ENCODE results near the gene TFF2.

TFF2 gene

DNA sequence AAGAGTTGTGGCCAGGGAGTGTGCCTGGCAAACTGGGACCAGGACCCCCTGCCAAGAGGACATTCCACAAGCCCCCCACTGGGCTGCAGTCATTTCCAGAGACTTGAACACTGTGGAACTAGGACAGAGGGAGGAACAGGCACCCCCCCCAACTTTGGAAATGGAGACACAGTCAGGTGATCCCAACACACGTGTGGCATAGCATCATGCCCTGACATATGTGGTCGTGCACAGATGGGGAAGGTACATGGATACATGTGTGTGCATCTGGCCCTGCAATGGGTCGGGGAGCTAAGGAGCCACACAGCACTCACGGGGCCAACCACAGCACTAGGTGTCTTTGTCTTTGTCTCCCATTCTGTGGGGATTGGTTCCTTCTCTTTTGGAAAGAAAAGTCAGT lies 28.9 kb downstream of the TFF2 start:
- H3K27me3 ChIP-seq (ENCODE audit: insufficient read depth, low read length) = no peaks in the 10 kb centered on the region
- no peaks in the 10 kb centered on the region for H3K36me3 ChIP-seq (ENCODE audit: insufficient read depth, low read depth, low read length)
- H3K9me3 ChIP-seq (ENCODE audit: insufficient read depth, low read depth, low read length) = no peaks in the 10 kb centered on the region
- no peak overlapping the region for H3K4me3 ChIP-seq (ENCODE audit: low read length)
- no peak overlapping the region for H3K27ac ChIP-seq (ENCODE audit: low read length)
- H3K9ac ChIP-seq (ENCODE audit: low read depth, low read length) = no peak overlapping the region
- H3K4me1 ChIP-seq (ENCODE audit: insufficient read depth, low read length) = peaks cover 3% of the 10 kb centered on the region

DNA sequence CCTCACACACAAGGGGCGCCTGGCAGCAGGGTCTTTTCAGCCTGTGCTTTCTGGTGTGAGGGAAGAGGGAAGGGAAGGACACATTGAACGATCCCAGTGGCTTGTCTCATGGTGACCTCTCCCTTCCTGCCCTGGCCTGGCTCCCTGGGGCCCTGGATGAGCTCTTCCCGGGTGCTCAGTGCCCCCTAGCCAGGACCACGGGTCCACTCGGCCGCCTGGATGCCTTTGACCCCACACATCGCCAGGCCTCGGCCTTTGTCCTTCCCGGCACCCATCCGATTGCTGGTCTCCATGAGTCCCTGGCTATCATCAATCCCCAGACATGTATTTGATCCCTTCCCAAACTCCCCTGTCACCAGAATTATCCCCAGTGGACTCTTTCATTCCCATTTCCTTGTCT lies 29.6 kb downstream of the TFF2 start:
- Histone ChIP-seq H3K9me3 (ENCODE audit: insufficient read depth, low read depth, low read length) (no peaks in the 10 kb centered on the region), H3K36me3 (ENCODE audit: insufficient read depth, low read depth, low read length) (no peaks in the 10 kb centered on the region), H3K4me3 (ENCODE audit: low read length) (no peak overlapping the region), H3K27ac (ENCODE audit: low read length) (no peak overlapping the region), H3K9ac (ENCODE audit: low read depth, low read length) (no peak overlapping the region), H3K27me3 (ENCODE audit: insufficient read depth, low read length) (no peaks in the 10 kb centered on the region), H3K4me1 (ENCODE audit: insufficient read depth, low read length) (peaks cover 3% of the 10 kb centered on the region)

DNA sequence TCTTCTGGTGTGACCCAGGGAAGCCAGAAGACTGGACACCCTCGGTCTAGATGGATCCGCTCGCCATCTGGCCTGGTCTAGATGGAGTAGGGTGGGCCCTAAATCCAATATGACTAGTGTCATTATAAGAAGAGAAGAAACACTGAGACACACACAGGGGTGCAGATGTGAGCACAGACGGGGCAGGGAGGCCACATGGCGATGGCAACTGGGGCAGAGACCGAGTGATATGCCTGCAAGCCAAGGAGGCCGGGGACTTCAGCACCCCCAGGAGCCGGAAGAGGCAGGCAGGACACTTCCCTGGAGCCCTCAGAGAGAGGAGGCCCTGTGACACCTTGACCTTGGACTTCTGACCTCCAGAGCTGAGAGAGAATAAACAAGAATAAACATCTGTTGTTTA lies 30.0 kb downstream of the TFF2 start:
- Histone ChIP-seq H3K9me3 (ENCODE audit: insufficient read depth, low read depth, low read length) (no peaks in the 10 kb centered on the region), H3K4me3 (ENCODE audit: low read length) (no peak overlapping the region), H3K27me3 (ENCODE audit: insufficient read depth, low read length) (no peaks in the 10 kb centered on the region), H3K27ac (ENCODE audit: low read length) (no peak overlapping the region), H3K9ac (ENCODE audit: low read depth, low read length) (no peak overlapping the region), H3K36me3 (ENCODE audit: insufficient read depth, low read depth, low read length) (no peaks in the 10 kb centered on the region), H3K4me1 (ENCODE audit: insufficient read depth, low read length) (peaks cover 3% of the 10 kb centered on the region)

- Histone ChIP-seq H3K27ac (ENCODE audit: low read length) (no peak overlapping the region), H3K9ac (ENCODE audit: low read depth, low read length) (no peak overlapping the region), H3K27me3 (ENCODE audit: insufficient read depth, low read length) (no peaks in the 10 kb centered on the region), H3K9me3 (ENCODE audit: insufficient read depth, low read depth, low read length) (no peaks in the 10 kb centered on the region), H3K36me3 (ENCODE audit: insufficient read depth, low read depth, low read length) (no peaks in the 10 kb centered on the region), H3K4me3 (ENCODE audit: low read length) (no peak overlapping the region), H3K4me1 (ENCODE audit: insufficient read depth, low read length) (peaks cover 3% of the 10 kb centered on the region)
Measured at GRCh38 chr21:42319851-42320572, 30.8 kb downstream of the TFF2 start.

DNA sequence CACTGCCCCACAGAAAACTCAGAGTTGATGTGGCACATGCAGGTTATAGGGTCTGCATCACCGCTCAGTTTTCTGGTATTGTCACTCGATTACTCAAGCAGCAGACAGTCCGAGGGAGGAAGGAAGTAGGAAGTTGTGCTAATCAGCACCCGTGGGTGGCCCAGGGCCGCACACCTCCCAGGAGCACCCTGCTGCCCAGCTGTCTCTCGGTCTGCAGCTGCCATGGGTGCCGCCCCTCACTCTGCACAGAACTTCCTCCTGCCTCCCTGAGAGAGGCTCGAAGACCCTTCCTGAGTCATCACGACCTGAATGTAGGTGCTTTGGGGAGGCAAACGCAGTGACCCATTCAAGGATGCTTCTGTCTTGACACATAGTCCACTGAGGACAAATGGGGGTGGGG lies 31.4 kb downstream of the TFF2 start:
- H3K4me1 ChIP-seq (ENCODE audit: insufficient read depth, low read length) = peaks cover 3% of the 10 kb centered on the region
- H3K9me3 ChIP-seq (ENCODE audit: insufficient read depth, low read depth, low read length) = no peaks in the 10 kb centered on the region
- H3K9ac ChIP-seq (ENCODE audit: low read depth, low read length) = no peak overlapping the region
- H3K27ac ChIP-seq (ENCODE audit: low read length) = no peak overlapping the region
- no peaks in the 10 kb centered on the region for H3K27me3 ChIP-seq (ENCODE audit: insufficient read depth, low read length)
- no peaks in the 10 kb centered on the region for H3K36me3 ChIP-seq (ENCODE audit: insufficient read depth, low read depth, low read length)
- no peak overlapping the region for H3K4me3 ChIP-seq (ENCODE audit: low read length)

DNA sequence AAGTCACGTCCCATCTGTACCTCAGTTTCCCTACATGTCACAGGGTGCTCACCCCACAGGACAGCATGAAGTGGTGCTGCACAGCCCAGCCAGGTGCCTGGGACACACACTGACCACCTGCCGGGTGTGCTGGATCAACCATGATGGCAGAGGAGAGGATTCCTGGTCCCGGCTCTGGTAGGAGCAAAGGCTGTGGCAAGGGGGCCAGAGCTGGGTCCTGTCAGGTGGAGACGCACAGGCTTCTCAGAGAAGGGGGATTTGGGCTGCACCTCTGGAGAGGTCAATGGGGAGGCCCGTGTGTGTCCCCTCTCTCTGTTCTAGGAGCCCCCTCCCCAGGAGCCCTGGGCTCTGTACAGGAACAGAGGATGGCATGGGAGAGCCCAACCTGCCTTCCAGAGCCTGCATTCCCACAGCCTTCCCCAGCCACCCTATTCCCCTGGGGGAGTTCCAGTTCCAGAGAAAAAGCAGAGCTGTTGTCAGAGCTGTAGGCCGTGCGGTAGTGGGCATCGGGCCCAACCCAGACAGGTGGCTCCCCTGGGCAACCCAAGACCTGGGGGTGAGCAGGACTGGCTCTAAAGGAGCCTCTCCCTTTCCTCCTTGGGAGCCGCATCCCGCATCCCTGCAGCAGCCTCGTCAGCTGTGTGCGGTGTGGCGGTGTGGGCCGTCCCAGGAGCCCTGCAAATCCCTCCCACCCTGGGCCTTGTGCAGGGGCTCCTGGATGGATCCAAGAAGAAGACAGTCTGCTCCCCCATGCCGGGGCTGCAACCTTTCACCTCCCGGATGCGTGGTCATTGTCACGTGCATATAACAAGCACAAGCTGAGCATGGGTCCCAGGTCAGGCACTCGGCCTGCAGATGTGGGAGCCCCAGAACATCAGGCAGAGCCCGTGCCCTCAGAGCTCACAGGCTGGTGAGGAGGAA lies 32.7 kb downstream of the TFF2 start:
- H3K36me3 ChIP-seq (ENCODE audit: insufficient read depth, low read depth, low read length) = no peaks in the 10 kb centered on the region
- H3K4me3 ChIP-seq (ENCODE audit: low read length) = no peak overlapping the region
- no peak overlapping the region for H3K27ac ChIP-seq (ENCODE audit: low read length)
- H3K9me3 ChIP-seq (ENCODE audit: insufficient read depth, low read depth, low read length) = no peaks in the 10 kb centered on the region
- peaks cover 6% of the 10 kb centered on the region for H3K4me1 ChIP-seq (ENCODE audit: insufficient read depth, low read length)
- H3K9ac ChIP-seq (ENCODE audit: low read depth, low read length) = no peak overlapping the region
- H3K27me3 ChIP-seq (ENCODE audit: insufficient read depth, low read length) = no peaks in the 10 kb centered on the region

GRCh38 chr21:42317341-42317741 lies 33.5 kb downstream of the TFF2 start:
- no peak overlapping the region for H3K9ac ChIP-seq (ENCODE audit: low read depth, low read length)
- H3K4me3 ChIP-seq (ENCODE audit: low read length) = no peak overlapping the region
- H3K27me3 ChIP-seq (ENCODE audit: insufficient read depth, low read length) = no peaks in the 10 kb centered on the region
- H3K9me3 ChIP-seq (ENCODE audit: insufficient read depth, low read depth, low read length) = no peaks in the 10 kb centered on the region
- H3K27ac ChIP-seq (ENCODE audit: low read length) = no peak overlapping the region
- no peaks in the 10 kb centered on the region for H3K36me3 ChIP-seq (ENCODE audit: insufficient read depth, low read depth, low read length)
- peaks cover 6% of the 10 kb centered on the region for H3K4me1 ChIP-seq (ENCODE audit: insufficient read depth, low read length)

DNA sequence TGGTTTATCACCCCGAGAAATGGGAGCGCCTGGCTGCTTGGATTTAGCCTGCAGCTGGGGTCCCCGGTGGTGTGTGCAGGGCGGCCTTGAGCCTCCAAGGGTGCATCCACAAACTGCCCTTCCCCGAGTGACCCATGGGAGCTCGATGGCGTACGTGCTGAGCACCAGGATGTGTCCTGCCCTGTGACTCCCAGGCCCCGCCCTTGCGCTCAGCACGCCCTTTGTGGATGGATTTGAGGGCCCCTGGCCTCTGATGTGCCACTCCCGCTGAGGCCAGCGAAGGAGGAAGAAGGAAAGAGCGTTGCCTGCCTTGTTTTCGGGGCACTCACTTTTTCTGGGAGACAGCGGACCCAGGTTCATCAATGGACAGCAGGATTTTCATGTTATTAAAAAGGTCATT lies 33.9 kb downstream of the TFF2 start:
- Histone ChIP-seq H3K36me3 (ENCODE audit: insufficient read depth, low read depth, low read length) (no peaks in the 10 kb centered on the region), H3K9me3 (ENCODE audit: insufficient read depth, low read depth, low read length) (no peaks in the 10 kb centered on the region), H3K27me3 (ENCODE audit: insufficient read depth, low read length) (no peaks in the 10 kb centered on the region; the same call in 1 of the 2 replicates), H3K27ac (ENCODE audit: low read length) (no peak overlapping the region), H3K9ac (ENCODE audit: low read depth, low read length) (no peak overlapping the region), H3K4me1 (ENCODE audit: insufficient read depth, low read length) (peaks cover 6% of the 10 kb centered on the region), H3K4me3 (ENCODE audit: low read length) (no peak overlapping the region)

DNA sequence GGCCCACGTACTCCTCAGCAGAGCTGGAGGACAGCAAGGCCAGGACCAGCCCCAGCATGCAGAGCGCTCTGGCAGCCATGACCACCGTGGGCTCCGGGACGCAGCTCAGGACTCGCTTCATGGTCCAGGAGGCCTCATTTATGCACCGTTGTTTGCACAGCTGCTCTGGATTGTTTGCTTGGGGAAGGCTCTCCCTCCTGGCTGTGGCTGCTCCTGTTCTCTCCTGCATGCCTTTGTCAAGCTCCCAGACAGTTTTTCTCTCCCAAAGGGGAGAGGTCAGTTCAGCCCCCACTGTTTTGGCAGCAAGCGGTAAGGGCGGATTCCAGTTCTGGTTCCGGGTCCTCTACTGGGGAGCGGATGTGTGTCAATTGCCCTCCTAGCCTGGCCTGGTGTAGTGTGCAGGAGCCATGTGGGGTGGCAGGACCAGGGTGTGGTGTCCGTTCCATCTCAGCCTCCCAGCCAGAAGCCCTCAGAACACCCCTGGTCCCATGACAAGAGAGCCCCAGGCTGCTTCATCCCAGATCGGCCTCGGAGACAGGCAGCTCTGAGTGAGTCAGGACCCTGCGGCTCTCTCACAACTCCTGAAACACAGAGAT lies 35.4 kb downstream of the TFF2 start, which contains the start of gene TFF3:
Gene TFF3 (minus strand): TSS at position 114 of the 596 bp plus-strand sequence. CDS start 35 bp downstream, at position 79.
- Histone ChIP-seq H3K27ac (ENCODE audit: low read length) (no peak within 1 kb of the TSS), H3K4me1 (ENCODE audit: insufficient read depth, low read length) (peaks cover 6% of the 10 kb centered on the region), H3K4me3 (ENCODE audit: low read length) (no peak within 1 kb of the TSS), H3K27me3 (ENCODE audit: insufficient read depth, low read length) (peaks cover 7% of the 10 kb centered on the region), H3K36me3 (ENCODE audit: insufficient read depth, low read depth, low read length) (no peaks in the 10 kb centered on the region), H3K9me3 (ENCODE audit: insufficient read depth, low read depth, low read length) (no peaks in the 10 kb centered on the region), H3K9ac (ENCODE audit: low read depth, low read length) (no peak within 1 kb of the TSS)

DNA sequence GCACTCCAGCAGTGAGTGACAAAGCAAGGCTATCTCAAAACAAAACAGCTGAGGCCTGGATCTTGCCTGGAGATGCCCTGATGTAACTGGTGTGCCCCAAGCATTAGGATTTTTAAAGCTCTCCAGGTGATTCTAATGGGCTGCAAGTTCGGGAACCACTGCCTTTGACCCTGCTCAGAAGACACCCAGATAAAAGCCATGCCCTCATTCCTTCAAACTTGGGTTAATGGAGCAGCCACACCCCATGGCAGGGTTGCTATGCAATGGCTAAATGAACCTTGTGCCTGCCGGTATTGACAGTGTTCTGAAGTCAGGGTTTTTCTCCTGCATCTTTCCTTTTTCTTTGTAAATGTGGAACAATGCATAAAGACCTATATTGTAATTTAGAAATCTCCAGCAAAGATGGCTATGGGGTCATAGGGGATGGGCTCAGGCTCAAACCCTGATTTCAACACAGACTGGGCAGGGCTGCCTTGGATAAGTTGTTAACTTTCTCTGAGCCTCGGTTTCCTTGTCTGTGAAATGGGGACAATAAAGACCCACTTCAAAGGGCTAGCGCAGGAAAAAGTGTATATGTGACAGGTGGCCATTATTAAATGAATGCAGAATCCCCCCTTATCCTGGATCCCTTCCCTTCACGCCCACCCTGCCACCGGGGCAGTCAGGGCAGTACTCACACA lies 36.0 kb downstream of the TFF2 start:
- Histone ChIP-seq H3K36me3 (ENCODE audit: insufficient read depth, low read depth, low read length) (no peaks in the 10 kb centered on the region), H3K9me3 (ENCODE audit: insufficient read depth, low read depth, low read length) (no peaks in the 10 kb centered on the region), H3K9ac (ENCODE audit: low read depth, low read length) (no peak overlapping the region), H3K27ac (ENCODE audit: low read length) (no peak overlapping the region), H3K4me3 (ENCODE audit: low read length) (no peak overlapping the region), H3K27me3 (ENCODE audit: insufficient read depth, low read length) (peaks cover 12% of the 10 kb centered on the region), H3K4me1 (ENCODE audit: insufficient read depth, low read length) (peaks cover 6% of the 10 kb centered on the region)

DNA sequence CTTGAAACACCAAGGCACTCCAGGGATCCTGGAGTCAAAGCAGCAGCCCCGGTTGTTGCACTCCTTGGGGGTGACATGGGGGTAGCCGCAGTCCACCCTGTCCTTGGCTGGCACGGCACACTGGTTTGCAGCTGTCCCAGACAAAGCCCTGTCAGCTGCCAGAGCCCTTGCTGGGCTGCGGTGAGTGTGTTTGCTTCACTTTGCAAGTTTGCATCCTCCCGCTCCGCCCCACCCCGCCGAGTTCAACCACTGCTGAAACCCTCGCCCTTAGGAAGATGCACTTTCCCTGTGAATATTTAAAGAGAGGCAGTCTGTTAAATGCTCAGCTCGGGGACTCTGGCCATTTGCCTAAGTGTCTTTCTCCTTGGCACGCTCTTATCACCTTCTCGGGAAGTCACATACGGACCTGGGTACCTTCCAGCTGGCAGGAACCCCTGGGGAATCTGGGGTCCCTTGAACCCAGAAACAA lies 37.3 kb downstream of the TFF2 start:
- H3K4me1 ChIP-seq (ENCODE audit: insufficient read depth, low read length) = peaks cover 6% of the 10 kb centered on the region
- H3K27me3 ChIP-seq (ENCODE audit: insufficient read depth, low read length) = peaks cover 12% of the 10 kb centered on the region
- no peak overlapping the region for H3K4me3 ChIP-seq (ENCODE audit: low read length)
- H3K27ac ChIP-seq (ENCODE audit: low read length) = no peak overlapping the region
- H3K9me3 ChIP-seq (ENCODE audit: insufficient read depth, low read depth, low read length) = no peaks in the 10 kb centered on the region
- no peak overlapping the region; the same call in 1 of the 2 replicates for H3K9ac ChIP-seq (ENCODE audit: low read depth, low read length)
- H3K36me3 ChIP-seq (ENCODE audit: insufficient read depth, low read depth, low read length) = no peaks in the 10 kb centered on the region

Measured in iPS-20b (cell line).